PFSK-1 (cell line): Measurements from ENCODE around the gene PHLDB1.

Experiments used
- TAF1 ChIP-seq: IDR thresholded peaks from 2 replicates; pipeline ENCODE4 v1.6.1; 2012; ENCODE audit warnings: low read length, control low read depth, borderline replicate concordance; ENCODE audit not compliant: insufficient read depth
- TF ChIP-seq, protein P1 (sequence below), 2 experiments: IDR thresholded peaks; 2 replicates each; pipeline versions ENCODE4 v1.6.1 to v1.8.0; 2011 to 2012; ENCODE audit warnings: low read depth in 2 of 2, low read length in 2 of 2, control low read depth in 1 of 2, inconsistent platforms in 1 of 2, mild to moderate bottlenecking in 1 of 2, moderate library complexity in 1 of 2; ENCODE audit not compliant: insufficient read depth in 1 of 2

DNA sequence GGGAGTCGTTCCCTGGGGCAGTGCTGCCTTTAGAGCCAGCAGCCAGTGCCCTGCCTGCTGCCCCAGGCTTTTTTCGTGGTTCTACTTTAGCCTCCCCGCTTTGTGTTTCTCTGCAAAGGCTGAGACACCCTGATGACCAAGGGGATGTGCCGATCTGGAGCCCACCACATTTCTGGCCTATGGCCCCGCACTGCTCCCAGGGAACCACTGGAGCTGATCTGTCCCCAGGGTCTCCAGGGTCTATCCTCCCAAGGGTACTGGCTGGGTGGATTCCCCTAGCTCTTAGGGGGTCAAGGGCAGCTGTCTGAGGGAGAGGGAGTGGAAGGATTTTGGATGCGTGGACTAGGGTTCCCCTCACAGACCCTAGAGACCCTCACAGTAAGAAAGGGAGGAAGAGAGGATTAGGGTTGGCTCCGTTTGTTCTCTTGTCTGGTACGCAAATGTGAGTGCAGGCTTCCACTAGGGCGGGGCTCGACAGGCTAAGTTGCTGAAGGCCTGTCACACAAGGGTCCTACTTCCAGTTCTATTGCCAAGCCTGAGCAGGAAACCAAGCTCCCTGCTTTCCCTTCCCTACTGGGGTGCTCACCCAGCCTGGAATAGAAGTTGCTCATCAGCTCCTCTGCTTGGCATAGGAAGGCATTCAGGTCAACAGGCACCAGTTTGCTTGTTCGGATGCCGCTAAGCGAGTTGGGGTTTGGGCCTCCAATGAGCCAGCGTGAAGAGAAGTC, 52.7 kb downstream of the PHLDB1 start:
- TF ChIP-seq, protein P1, sequence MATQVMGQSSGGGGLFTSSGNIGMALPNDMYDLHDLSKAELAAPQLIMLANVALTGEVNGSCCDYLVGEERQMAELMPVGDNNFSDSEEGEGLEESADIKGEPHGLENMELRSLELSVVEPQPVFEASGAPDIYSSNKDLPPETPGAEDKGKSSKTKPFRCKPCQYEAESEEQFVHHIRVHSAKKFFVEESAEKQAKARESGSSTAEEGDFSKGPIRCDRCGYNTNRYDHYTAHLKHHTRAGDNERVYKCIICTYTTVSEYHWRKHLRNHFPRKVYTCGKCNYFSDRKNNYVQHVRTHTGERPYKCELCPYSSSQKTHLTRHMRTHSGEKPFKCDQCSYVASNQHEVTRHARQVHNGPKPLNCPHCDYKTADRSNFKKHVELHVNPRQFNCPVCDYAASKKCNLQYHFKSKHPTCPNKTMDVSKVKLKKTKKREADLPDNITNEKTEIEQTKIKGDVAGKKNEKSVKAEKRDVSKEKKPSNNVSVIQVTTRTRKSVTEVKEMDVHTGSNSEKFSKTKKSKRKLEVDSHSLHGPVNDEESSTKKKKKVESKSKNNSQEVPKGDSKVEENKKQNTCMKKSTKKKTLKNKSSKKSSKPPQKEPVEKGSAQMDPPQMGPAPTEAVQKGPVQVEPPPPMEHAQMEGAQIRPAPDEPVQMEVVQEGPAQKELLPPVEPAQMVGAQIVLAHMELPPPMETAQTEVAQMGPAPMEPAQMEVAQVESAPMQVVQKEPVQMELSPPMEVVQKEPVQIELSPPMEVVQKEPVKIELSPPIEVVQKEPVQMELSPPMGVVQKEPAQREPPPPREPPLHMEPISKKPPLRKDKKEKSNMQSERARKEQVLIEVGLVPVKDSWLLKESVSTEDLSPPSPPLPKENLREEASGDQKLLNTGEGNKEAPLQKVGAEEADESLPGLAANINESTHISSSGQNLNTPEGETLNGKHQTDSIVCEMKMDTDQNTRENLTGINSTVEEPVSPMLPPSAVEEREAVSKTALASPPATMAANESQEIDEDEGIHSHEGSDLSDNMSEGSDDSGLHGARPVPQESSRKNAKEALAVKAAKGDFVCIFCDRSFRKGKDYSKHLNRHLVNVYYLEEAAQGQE (IDR thresholded peaks at IDR 0.05; ENCODE audit: insufficient read depth in 1 of 2, low read depth in 2 of 2, low read length in 2 of 2): no peak
- no peak for TF ChIP-seq TAF1
